ENCODE results near the gene LRRC8A. TPM values are rescaled to one million over a fixed set of nuclear protein-coding genes. Genes with fewer than 3 reads are reported as not detected.

LRRC8A gene
- total RNA-seq, 4 donors from 2014 or later: 37.8 to 67.1 (median 47.8) TPM

DNA sequence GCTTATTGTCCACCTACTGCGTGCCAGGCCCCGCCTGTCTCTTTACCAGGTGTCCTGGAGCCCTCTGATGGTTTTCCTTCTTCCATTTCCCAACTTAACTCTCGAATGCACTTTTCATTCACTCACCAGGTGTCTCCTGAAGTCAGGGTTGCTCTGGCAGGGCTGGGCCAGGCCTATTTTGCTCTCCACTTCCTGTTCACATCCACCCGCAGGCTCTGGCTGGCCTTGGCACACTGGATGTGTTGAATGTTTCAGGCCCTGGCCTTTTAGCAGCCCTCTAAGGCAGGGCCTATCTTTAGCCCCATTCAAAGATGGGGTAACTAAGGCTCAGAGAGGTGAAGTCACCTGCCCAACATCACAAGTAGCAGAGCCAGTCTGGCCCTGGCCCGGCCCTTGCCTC, 16.4 kb downstream of the LRRC8A start:
- ATAC-seq (ENCODE audit: low FRiP score): no peak
- TF ChIP-seq CTCF (IDR thresholded peaks at IDR 0.05): no peak
- DNase-seq (ENCODE audit: low spot score): no peak

GRCh38 chr9:128898845-128899565, 17.1 kb downstream of the LRRC8A start:
- no peak for DNase-seq (ENCODE audit: low spot score)
- no peak for ATAC-seq (ENCODE audit: low FRiP score)
- no peak for TF ChIP-seq CTCF (IDR thresholded peaks at IDR 0.05)

GRCh38 chr9:128899566-128900322, 17.8 kb downstream of the LRRC8A start:
- no peak for ATAC-seq (ENCODE audit: low FRiP score)
- TF ChIP-seq CTCF (IDR thresholded peaks at IDR 0.05): no peak
- no peak for DNase-seq (ENCODE audit: low spot score)

- ATAC-seq (ENCODE audit: low FRiP score) (no peak), DNase-seq (ENCODE audit: low spot score) (no peak)
- TF ChIP-seq CTCF (IDR thresholded peaks at IDR 0.05): no peak
Observed at GRCh38 chr9:128901379-128901778, 19.4 kb downstream of the LRRC8A start.

DNA sequence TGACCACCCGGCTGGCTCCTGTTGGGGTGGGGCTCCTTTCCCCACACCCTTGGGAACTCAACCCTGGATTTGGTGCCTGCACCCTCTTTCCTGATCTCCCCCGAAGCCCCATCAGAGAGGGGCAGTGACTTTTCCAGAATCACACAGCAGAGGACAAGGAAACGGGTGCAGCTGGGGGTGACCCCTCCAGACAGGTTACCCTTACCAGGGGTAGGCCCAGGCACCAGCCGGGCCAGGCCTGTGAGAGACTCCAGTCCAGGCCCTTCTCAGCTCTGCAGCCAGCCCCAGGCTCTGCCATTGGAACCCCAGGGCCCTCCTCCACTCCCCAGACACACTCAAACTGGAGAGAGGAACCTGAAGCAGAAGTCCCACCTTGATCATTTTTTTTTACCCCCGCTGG, 19.9 kb downstream of the LRRC8A start:
- DNase-seq (ENCODE audit: low spot score) (no peak), ATAC-seq (ENCODE audit: low FRiP score) (no peak)

DNA sequence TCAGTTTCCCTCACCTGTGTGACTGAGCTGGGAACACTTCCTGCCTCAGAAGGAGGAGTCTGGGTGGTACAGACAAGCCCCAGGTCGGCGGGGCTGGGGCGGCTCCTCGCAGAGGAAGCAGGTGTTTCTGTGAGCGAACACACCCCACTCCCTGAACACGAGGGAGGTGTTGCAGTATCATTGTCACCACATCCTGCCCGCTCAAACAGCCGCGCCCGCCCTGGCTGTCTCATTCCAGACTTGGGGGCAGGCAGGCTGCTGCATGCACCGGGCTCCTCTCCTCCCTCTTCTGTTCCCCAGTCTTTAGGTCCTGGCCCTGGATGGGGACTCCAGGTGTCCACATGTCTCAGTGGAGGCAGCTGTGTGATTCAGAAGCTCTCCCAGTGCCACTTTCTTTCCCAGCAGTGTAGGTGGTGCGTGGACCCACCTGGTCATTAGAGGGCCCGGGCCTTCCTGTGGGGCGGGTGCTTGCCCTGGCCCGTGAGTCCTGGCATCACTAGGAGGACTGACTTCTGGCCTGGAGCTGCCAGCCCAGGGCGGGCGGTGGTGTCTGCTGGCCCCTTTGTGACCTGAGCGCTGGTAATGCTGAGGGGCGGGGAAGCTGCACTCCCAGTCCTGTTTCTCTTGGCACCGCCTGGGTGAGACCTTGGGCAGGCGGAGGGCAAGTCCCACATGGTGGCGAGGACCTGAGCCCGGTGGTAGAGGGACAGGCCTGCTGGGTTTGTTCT, 20.6 kb downstream of the LRRC8A start:
- TF ChIP-seq CTCF (IDR thresholded peaks at IDR 0.05): no peak
- no peak for DNase-seq (ENCODE audit: low spot score)

More for the DNA sequence above, 19.9 kb downstream of the LRRC8A start:
- no peak for TF ChIP-seq CTCF (IDR thresholded peaks at IDR 0.05)

More for the DNA sequence above, 20.6 kb downstream of the LRRC8A start:
- no peak for ATAC-seq (ENCODE audit: low FRiP score)

Measured in omental fat pad (tissue), 4 donors.